ENCODE results near the gene AKIP1. TPM values are rescaled to one million over a fixed set of nuclear protein-coding genes. Genes with fewer than 3 reads are reported as not detected.
A peak's percentile ranks its signal among the peaks of the same experiment; 100 is the strongest.

AKIP1 gene
- polyA plus RNA-seq, 3 donors = 8.7 to 18.9 (median 18.7) TPM

DNA sequence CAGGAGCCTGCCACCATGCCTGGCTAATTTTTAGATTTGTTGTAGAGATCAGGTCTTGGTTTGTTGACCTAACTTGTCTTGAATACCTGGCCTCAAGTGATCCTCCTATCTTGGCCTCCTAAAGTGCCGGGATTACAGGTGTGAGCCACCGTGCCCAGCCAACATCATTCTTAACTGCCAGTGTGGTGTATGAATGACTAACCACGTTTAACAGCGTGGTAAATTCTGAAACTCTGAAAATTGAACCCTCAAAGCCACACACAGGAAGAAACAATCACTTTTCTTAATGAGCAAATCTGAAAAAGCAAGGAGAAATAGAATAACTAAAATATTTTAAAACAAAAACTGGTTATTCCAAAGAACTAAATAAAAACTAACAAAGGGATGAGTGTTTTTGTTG is 45.9 kb downstream of the AKIP1 start:
- Histone ChIP-seq H3K9me3 (replicated peaks in 1 of 2; ENCODE audit: control insufficient read depth in 1 of 2, insufficient read depth in 1 of 2, low read length in 2 of 2) (no peaks in the 10 kb centered on the region), H3K27ac (ENCODE audit: low read depth in 1 of 2, low read length in 2 of 2) (no peak overlapping the region), H3K79me2 (ENCODE audit: insufficient read depth, low read length) (peaks cover 40% of the 10 kb centered on the region), H3K4me2 (replicated peaks; ENCODE audit: extremely low read depth, low read length, poor library complexity, severe bottlenecking) (no peak overlapping the region), H3K36me3 (replicated peaks in 1 of 2; ENCODE audit: control insufficient read depth in 1 of 2, insufficient read depth in 2 of 2, low read length in 2 of 2) (peaks cover 51 to 68% of the 10 kb centered on the region in 2 donors), H2AFZ (ENCODE audit: insufficient read depth, low read depth, low read length, poor library complexity, severe bottlenecking) (no peak overlapping the region), H3K4me1 (ENCODE audit: control insufficient read depth in 1 of 2, insufficient read depth in 2 of 2, low read length in 2 of 2) (no peaks in the 10 kb centered on the region), H3K9ac (ENCODE audit: insufficient read depth, low read length, poor library complexity, severe bottlenecking) (no peak overlapping the region), H4K20me1 (ENCODE audit: insufficient read depth, low read length) (peaks cover 40% of the 10 kb centered on the region), H3K4me3 (replicated peaks in 1 of 3; ENCODE audit: low read depth in 2 of 3, low read length in 3 of 3) (no peak overlapping the region), H3K27me3 (ENCODE audit: control insufficient read depth in 2 of 2, insufficient read depth in 2 of 2, low read length in 2 of 2) (no peaks in the 10 kb centered on the region)
- H3K27ac Mint-ChIP-seq = peak overlapping the region in 1 of 7 donors; percentile 80
- no CpG with 5 or more reads among the region's 4 CpGs for WGBS (ENCODE audit: insufficient coverage)
- DNase-seq = no peak
- no peaks in the 10 kb centered on the region for H3K27me3 Mint-ChIP-seq (ENCODE audit: low read depth in 3 of 3)
- H3K9me3 Mint-ChIP-seq = no peaks in the 10 kb centered on the region
- TF ChIP-seq, protein P1, sequence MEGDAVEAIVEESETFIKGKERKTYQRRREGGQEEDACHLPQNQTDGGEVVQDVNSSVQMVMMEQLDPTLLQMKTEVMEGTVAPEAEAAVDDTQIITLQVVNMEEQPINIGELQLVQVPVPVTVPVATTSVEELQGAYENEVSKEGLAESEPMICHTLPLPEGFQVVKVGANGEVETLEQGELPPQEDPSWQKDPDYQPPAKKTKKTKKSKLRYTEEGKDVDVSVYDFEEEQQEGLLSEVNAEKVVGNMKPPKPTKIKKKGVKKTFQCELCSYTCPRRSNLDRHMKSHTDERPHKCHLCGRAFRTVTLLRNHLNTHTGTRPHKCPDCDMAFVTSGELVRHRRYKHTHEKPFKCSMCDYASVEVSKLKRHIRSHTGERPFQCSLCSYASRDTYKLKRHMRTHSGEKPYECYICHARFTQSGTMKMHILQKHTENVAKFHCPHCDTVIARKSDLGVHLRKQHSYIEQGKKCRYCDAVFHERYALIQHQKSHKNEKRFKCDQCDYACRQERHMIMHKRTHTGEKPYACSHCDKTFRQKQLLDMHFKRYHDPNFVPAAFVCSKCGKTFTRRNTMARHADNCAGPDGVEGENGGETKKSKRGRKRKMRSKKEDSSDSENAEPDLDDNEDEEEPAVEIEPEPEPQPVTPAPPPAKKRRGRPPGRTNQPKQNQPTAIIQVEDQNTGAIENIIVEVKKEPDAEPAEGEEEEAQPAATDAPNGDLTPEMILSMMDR (IDR thresholded peaks at IDR 0.05) = no peak
- peaks cover 50 to 70% of the 10 kb centered on the region in 2 donors for H3K36me3 Mint-ChIP-seq
- H3K4me1 Mint-ChIP-seq = peaks cover 9% of the 10 kb centered on the region
- intact Hi-C loops (cut with micrococcal nuclease) = no loop called here
- H3K4me3 Mint-ChIP-seq = no peak overlapping the region

DNA sequence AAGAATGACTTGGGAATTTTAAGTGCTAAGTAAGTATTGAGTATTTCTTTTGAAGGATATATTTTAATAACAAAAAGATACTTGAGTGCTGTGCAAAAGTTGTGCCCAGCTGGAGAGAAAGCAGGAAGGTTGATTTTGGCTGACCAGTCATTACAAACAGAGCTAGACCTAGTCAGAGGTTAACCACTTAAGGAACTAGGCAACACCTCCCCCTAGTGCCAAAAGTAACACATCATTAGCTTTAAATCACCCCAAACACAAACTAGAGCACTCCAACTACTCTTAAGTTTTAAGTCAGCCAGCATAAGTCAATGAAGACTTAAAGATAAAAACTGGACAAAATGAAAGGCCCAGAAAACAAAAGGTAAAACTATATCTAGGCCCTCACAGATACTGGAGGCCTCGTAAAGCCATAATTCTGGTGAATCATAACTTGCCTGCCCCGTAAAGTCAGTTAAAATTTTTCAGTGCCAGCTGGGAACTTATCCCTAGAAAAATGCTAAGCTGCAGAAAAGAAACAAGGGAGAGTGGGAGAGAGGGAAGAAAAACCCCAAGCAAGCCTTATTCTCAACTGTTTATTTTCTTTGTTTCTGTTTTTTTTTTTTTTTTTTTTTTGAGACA is 48.7 kb downstream of the AKIP1 start:
- Histone ChIP-seq H3K4me1 (ENCODE audit: control insufficient read depth in 1 of 2, insufficient read depth in 2 of 2, low read length in 2 of 2) (peaks cover 14 to 17% of the 10 kb centered on the region in 2 donors), H2AFZ (ENCODE audit: insufficient read depth, low read depth, low read length, poor library complexity, severe bottlenecking) (no peak overlapping the region), H3K9me3 (replicated peaks in 1 of 2; ENCODE audit: control insufficient read depth in 1 of 2, insufficient read depth in 1 of 2, low read length in 2 of 2) (no peaks in the 10 kb centered on the region), H4K20me1 (ENCODE audit: insufficient read depth, low read length) (peaks cover 40% of the 10 kb centered on the region), H3K4me2 (replicated peaks; ENCODE audit: extremely low read depth, low read length, poor library complexity, severe bottlenecking) (no peak overlapping the region), H3K27me3 (ENCODE audit: control insufficient read depth in 2 of 2, insufficient read depth in 2 of 2, low read length in 2 of 2) (no peaks in the 10 kb centered on the region), H3K36me3 (replicated peaks in 1 of 2; ENCODE audit: control insufficient read depth in 1 of 2, insufficient read depth in 2 of 2, low read length in 2 of 2) (peaks cover 26 to 42% of the 10 kb centered on the region in 2 donors), H3K4me3 (replicated peaks in 1 of 3; ENCODE audit: low read depth in 2 of 3, low read length in 3 of 3) (no peak overlapping the region), H3K27ac (ENCODE audit: low read depth in 1 of 2, low read length in 2 of 2) (peak overlapping the region in 1 of 2 donors; percentile 32), H3K79me2 (ENCODE audit: insufficient read depth, low read length) (peaks cover 64% of the 10 kb centered on the region), H3K9ac (ENCODE audit: insufficient read depth, low read length, poor library complexity, severe bottlenecking) (no peak overlapping the region)
- Mint-ChIP-seq H3K4me3 (no peak overlapping the region), H3K36me3 (peaks cover 27 to 44% of the 10 kb centered on the region in 2 donors), H3K27ac (peak overlapping the region in 3 of 7 donors; percentile 28 to 68 (median 50)), H3K4me1 (peaks cover 24% of the 10 kb centered on the region), H3K27me3 (ENCODE audit: low read depth in 3 of 3) (peaks cover 0 to 3% (median 0%) of the 10 kb centered on the region in 3 donors), H3K9me3 (no peaks in the 10 kb centered on the region)
- DNase-seq = peak; percentile 56 to 68 (median 64)
- WGBS (ENCODE audit: insufficient coverage) = 0% methylated on average over 1 of the region's 2 CpGs
- TF ChIP-seq, protein P1 (IDR thresholded peaks at IDR 0.05) = peak; percentile 77
- intact Hi-C loops (cut with micrococcal nuclease) = loop anchor here (5.0 to 10.0 kb wide), 3 partner anchors 55 to 285 kb away; partner anchors contain the start of genes RPL27A (in 1 of the 2) and TRIM66 (in 1 of the 2)

Measured in CD14-positive monocyte (primary cell).